KMS-11 (cell line): Measurements from ENCODE around the gene VSNL1.

Experiments used
- H2AFZ ChIP-seq: fragments of 200-600 bp; sonication (generic); 2 replicates; pipeline ENCODE4 v1.6.1; 2016; ENCODE audit warnings: antibody characterized with exemption, mixed run types, low read depth
- H3K27ac ChIP-seq: fragments of 200-600 bp; sonication (generic); 2 replicates; pipeline ENCODE4 v1.6.1; 2016; ENCODE audit warnings: mild to moderate bottlenecking, mixed run types
- H3K27me3 ChIP-seq: fragments of 200-600 bp; sonication (generic); 2 replicates; pipeline ENCODE4 v1.6.1; 2017; ENCODE audit warnings: mild to moderate bottlenecking, low read depth, mixed run types, moderate library complexity; ENCODE audit not compliant: insufficient read depth
- H3K36me3 ChIP-seq: fragments of 200-600 bp; sonication (generic); 2 replicates; pipeline ENCODE4 v1.6.1; 2017; ENCODE audit warnings: mild to moderate bottlenecking, mixed run types; ENCODE audit not compliant: insufficient read depth
- H3K4me1 ChIP-seq: fragments of 200-600 bp; sonication (generic); 2 replicates; pipeline ENCODE4 v1.6.1; 2016; ENCODE audit warnings: mild to moderate bottlenecking, low read depth, mixed run types; ENCODE audit not compliant: poor library complexity, severe bottlenecking
- H3K4me2 ChIP-seq: fragments of 200-600 bp; sonication (generic); 2 replicates; pipeline ENCODE4 v1.7.0; 2016; ENCODE audit warnings: mild to moderate bottlenecking, mixed run types
- H3K4me3 ChIP-seq: fragments of 200-600 bp; sonication (generic); IDR thresholded peaks from 2 replicates; pipeline ENCODE4 v1.6.1; 2017; ENCODE audit warnings: low read depth, low read length, mixed read lengths; ENCODE audit not compliant: insufficient read depth
- H3K79me2 ChIP-seq: fragments of 200-600 bp; sonication (generic); 2 replicates; pipeline ENCODE4 v1.6.1; 2016; ENCODE audit warnings: low read depth, mixed run types; ENCODE audit not compliant: insufficient read depth
- H3K9ac ChIP-seq: fragments of 200-600 bp; sonication (generic); 2 replicates; pipeline ENCODE4 v1.6.1; 2016; ENCODE audit warnings: mild to moderate bottlenecking, mixed run types
- H4K20me1 ChIP-seq: fragments of 200-600 bp; sonication (generic); 2 replicates; pipeline ENCODE4 v1.6.1; 2016; ENCODE audit warnings: mild to moderate bottlenecking, mixed run types; ENCODE audit not compliant: insufficient read depth
- CTCF ChIP-seq: fragments of 200-600 bp; sonication (generic); conservative IDR thresholded peaks from 2 replicates; pipeline ENCODE4 v1.6.1; 2017; ENCODE audit warnings: low read depth, mild to moderate bottlenecking, antibody characterized with exemption, low read length, moderate library complexity, mixed read lengths

The VSNL1 gene

GRCh38 chr2:17672583-17673317 is 132.3 kb downstream of the VSNL1 start:
- Histone ChIP-seq H3K79me2 (no peaks in the 10 kb centered on the region), H3K27ac (no peak overlapping the region), H3K4me1 (no peaks in the 10 kb centered on the region), H3K36me3 (no peaks in the 10 kb centered on the region), H3K4me3 (no peak overlapping the region), H2AFZ (no peak overlapping the region), H3K4me2 (no peak overlapping the region), H3K9ac (no peak overlapping the region), H4K20me1 (no peaks in the 10 kb centered on the region), H3K27me3 (no peaks in the 10 kb centered on the region)
- no peak for TF ChIP-seq CTCF

- no peak overlapping the region for H3K27ac ChIP-seq
- no peaks in the 10 kb centered on the region for H3K79me2 ChIP-seq
Observed at GRCh38 chr2:17674817-17675216, 134.3 kb downstream of the VSNL1 start.

GRCh38 chr2:17680119-17680518 is 139.6 kb downstream of the VSNL1 start:
- no peaks in the 10 kb centered on the region for H3K4me1 ChIP-seq
- no peak overlapping the region for H3K4me2 ChIP-seq
- H3K4me3 ChIP-seq: no peak overlapping the region
- H3K9ac ChIP-seq: no peak overlapping the region
- H3K27me3 ChIP-seq: no peaks in the 10 kb centered on the region
- H3K36me3 ChIP-seq: no peaks in the 10 kb centered on the region; the same call in 1 of the 2 replicates
- no peak for TF ChIP-seq CTCF
- no peak overlapping the region for H3K27ac ChIP-seq
- H4K20me1 ChIP-seq: no peaks in the 10 kb centered on the region
- no peak overlapping the region for H2AFZ ChIP-seq
- H3K79me2 ChIP-seq: no peaks in the 10 kb centered on the region

More at GRCh38 chr2:17674817-17675216, 134.3 kb downstream of the VSNL1 start:
- no peak overlapping the region for H3K4me3 ChIP-seq
- no peak overlapping the region for H2AFZ ChIP-seq
- no peaks in the 10 kb centered on the region; the same call in 1 of the 2 replicates for H3K36me3 ChIP-seq
- H3K4me2 ChIP-seq: no peak overlapping the region
- H4K20me1 ChIP-seq: no peaks in the 10 kb centered on the region
- no peak overlapping the region for H3K9ac ChIP-seq
- H3K27me3 ChIP-seq: no peaks in the 10 kb centered on the region
- no peak for TF ChIP-seq CTCF
- H3K4me1 ChIP-seq: no peaks in the 10 kb centered on the region

- no peak for TF ChIP-seq CTCF
- no peaks in the 10 kb centered on the region for H3K27me3 ChIP-seq
- H3K4me3 ChIP-seq: no peak overlapping the region
- H3K79me2 ChIP-seq: no peaks in the 10 kb centered on the region
- no peak overlapping the region for H3K4me2 ChIP-seq
- H4K20me1 ChIP-seq: no peaks in the 10 kb centered on the region
- no peak overlapping the region for H3K9ac ChIP-seq
- H3K27ac ChIP-seq: no peak overlapping the region
- H2AFZ ChIP-seq: no peak overlapping the region
- no peaks in the 10 kb centered on the region; the same call in 1 of the 2 replicates for H3K36me3 ChIP-seq
- H3K4me1 ChIP-seq: no peaks in the 10 kb centered on the region
Observed at GRCh38 chr2:17682098-17682857, 141.8 kb downstream of the VSNL1 start.
